Measurements from ENCODE around the gene LRRC4C. TPM values are rescaled to one million over a fixed set of nuclear protein-coding genes. Genes with fewer than 3 reads are reported as not detected.

The LRRC4C gene
- polyA plus RNA-seq, 1 of the 3 experiments (the other 2 are of a cell fraction) = 0.16 TPM

DNA sequence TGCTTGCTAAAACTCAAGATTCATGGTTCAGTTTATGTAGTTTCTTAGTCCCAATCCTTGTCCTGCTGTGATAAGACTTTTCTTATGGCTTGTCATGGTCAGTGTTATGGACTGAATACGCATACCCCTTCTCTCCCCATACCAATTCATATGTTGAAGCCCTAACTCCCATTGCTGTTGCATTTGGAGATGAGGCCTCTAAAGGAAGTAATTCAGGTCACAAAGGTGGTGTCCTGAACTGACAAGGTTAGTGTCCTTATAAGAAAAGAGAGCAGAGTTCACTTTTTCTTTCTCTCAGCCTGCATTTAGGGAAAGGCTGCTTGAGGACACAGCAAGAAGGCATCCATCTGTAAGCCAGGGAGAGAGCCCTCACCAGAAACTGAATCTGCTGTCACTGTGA, 618.2 kb downstream of the LRRC4C start (continued):
- TF ChIP-seq, protein P1, sequence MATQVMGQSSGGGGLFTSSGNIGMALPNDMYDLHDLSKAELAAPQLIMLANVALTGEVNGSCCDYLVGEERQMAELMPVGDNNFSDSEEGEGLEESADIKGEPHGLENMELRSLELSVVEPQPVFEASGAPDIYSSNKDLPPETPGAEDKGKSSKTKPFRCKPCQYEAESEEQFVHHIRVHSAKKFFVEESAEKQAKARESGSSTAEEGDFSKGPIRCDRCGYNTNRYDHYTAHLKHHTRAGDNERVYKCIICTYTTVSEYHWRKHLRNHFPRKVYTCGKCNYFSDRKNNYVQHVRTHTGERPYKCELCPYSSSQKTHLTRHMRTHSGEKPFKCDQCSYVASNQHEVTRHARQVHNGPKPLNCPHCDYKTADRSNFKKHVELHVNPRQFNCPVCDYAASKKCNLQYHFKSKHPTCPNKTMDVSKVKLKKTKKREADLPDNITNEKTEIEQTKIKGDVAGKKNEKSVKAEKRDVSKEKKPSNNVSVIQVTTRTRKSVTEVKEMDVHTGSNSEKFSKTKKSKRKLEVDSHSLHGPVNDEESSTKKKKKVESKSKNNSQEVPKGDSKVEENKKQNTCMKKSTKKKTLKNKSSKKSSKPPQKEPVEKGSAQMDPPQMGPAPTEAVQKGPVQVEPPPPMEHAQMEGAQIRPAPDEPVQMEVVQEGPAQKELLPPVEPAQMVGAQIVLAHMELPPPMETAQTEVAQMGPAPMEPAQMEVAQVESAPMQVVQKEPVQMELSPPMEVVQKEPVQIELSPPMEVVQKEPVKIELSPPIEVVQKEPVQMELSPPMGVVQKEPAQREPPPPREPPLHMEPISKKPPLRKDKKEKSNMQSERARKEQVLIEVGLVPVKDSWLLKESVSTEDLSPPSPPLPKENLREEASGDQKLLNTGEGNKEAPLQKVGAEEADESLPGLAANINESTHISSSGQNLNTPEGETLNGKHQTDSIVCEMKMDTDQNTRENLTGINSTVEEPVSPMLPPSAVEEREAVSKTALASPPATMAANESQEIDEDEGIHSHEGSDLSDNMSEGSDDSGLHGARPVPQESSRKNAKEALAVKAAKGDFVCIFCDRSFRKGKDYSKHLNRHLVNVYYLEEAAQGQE (IDR thresholded peaks at IDR 0.05; ENCODE audit: low read depth, low read length) = no peak
- TF ChIP-seq SMC3 (IDR thresholded peaks at IDR 0.05; ENCODE audit: low read depth, low read length) (no peak), RFX5 (IDR thresholded peaks at IDR 0.05; ENCODE audit: low read length) (no peak), MEF2A (IDR thresholded peaks at IDR 0.05; ENCODE audit: borderline replicate concordance, low read depth) (no peak)

DNA sequence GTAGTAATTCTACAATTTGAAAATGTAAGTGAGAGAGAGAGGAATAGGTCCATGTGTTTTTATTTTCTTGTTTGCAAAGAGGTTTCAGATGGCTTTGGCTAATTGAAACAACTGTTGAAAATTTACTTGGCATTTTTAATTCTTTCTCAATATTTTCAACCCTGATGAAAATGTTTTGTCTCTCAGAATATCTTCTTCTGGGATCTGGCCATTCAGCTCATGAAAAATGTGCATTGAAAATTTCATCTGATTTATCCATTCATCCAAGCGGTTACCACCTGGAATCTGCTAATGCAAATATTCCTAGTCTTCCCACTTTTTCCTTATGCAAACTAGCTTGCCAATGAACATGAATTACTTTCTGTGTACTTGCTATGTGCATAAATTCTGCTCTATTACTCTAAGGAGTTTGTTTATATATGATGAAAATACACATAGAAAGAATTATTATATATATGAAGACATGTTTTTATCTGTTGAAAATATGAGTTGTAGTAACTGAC, 621.2 kb downstream of the LRRC4C start:
- 4% methylated on average over 1 of the region's 1 CpG for WGBS (ENCODE audit: low lambda C conversion rate)
- Histone ChIP-seq H3K9me3 (no peaks in the 10 kb centered on the region), H3K4me1 (ENCODE audit: control insufficient read depth in 1 of 2, insufficient read depth in 2 of 2, low read depth in 1 of 2, low read length in 1 of 2) (no peaks in the 10 kb centered on the region), H3K9me2 (no peaks in the 10 kb centered on the region), H3K36me3 (replicated peaks in 1 of 2; ENCODE audit: control insufficient read depth in 1 of 2, insufficient read depth in 2 of 2, low read length in 1 of 2) (no peaks in the 10 kb centered on the region), H3F3A (replicated peaks; ENCODE audit: insufficient read depth) (no peaks in the 10 kb centered on the region), H3K9ac (no peak overlapping the region), H3K4me3 (ENCODE audit: low read depth in 2 of 2, low read length in 1 of 2) (no peak overlapping the region), H3K79me2 (ENCODE audit: insufficient read depth) (no peaks in the 10 kb centered on the region), H3K4me2 (no peak overlapping the region), H2AFZ (ENCODE audit: low read depth) (no peak overlapping the region), H4K20me1 (ENCODE audit: insufficient read depth) (no peaks in the 10 kb centered on the region), H3K27me3 (ENCODE audit: insufficient read depth) (no peaks in the 10 kb centered on the region), H3K27ac (ENCODE audit: low read depth in 2 of 2, low read length in 1 of 2) (no peak overlapping the region)
- CTCF ChIA-PET = no interaction called here
- DNase-seq = no peak
- POLR2A ChIA-PET = no interaction called here
- TF ChIP-seq GABPA (IDR thresholded peaks at IDR 0.05; ENCODE audit: low read depth) (no peak), POLR2AphosphoS5 (IDR thresholded peaks at IDR 0.05; ENCODE audit: low read depth, low read length) (no peak), EZH2phosphoT487 (IDR thresholded peaks at IDR 0.05; ENCODE audit: borderline replicate concordance, low read depth) (no peak), NRF1 (IDR thresholded peaks at IDR 0.05; ENCODE audit: low read depth, low read length) (no peak), FOXM1 (IDR thresholded peaks at IDR 0.05; ENCODE audit: low read depth) (no peak), CHD2 (IDR thresholded peaks at IDR 0.05; ENCODE audit: low read length, partially characterized antibody) (no peak), RXRA (IDR thresholded peaks at IDR 0.05; ENCODE audit: borderline replicate concordance, low read depth) (no peak), MXI1 (IDR thresholded peaks at IDR 0.05; ENCODE audit: low read depth, low read length) (no peak), FOSL2 (IDR thresholded peaks at IDR 0.05; ENCODE audit: borderline replicate concordance, low read depth) (no peak), TCF12 (IDR thresholded peaks at IDR 0.05) (no peak), GATA2 (CRISPR knock-in tag; IDR thresholded peaks at IDR 0.05) (no peak), YY1 (IDR thresholded peaks at IDR 0.05; ENCODE audit: low read depth) (no peak), RCOR1 (IDR thresholded peaks at IDR 0.05; ENCODE audit: low read length) (no peak)
- TF ChIP-seq, protein P1 (IDR thresholded peaks at IDR 0.05; ENCODE audit: low read depth, low read length) = no peak
- TF ChIP-seq, protein P2, sequence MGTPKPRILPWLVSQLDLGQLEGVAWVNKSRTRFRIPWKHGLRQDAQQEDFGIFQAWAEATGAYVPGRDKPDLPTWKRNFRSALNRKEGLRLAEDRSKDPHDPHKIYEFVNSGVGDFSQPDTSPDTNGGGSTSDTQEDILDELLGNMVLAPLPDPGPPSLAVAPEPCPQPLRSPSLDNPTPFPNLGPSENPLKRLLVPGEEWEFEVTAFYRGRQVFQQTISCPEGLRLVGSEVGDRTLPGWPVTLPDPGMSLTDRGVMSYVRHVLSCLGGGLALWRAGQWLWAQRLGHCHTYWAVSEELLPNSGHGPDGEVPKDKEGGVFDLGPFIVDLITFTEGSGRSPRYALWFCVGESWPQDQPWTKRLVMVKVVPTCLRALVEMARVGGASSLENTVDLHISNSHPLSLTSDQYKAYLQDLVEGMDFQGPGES (IDR thresholded peaks at IDR 0.05; ENCODE audit: low read depth, low read length) = no peak
- TF ChIP-seq, protein P3, sequence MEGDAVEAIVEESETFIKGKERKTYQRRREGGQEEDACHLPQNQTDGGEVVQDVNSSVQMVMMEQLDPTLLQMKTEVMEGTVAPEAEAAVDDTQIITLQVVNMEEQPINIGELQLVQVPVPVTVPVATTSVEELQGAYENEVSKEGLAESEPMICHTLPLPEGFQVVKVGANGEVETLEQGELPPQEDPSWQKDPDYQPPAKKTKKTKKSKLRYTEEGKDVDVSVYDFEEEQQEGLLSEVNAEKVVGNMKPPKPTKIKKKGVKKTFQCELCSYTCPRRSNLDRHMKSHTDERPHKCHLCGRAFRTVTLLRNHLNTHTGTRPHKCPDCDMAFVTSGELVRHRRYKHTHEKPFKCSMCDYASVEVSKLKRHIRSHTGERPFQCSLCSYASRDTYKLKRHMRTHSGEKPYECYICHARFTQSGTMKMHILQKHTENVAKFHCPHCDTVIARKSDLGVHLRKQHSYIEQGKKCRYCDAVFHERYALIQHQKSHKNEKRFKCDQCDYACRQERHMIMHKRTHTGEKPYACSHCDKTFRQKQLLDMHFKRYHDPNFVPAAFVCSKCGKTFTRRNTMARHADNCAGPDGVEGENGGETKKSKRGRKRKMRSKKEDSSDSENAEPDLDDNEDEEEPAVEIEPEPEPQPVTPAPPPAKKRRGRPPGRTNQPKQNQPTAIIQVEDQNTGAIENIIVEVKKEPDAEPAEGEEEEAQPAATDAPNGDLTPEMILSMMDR (IDR thresholded peaks at IDR 0.05) = no peak
- TF ChIP-seq, protein P4, sequence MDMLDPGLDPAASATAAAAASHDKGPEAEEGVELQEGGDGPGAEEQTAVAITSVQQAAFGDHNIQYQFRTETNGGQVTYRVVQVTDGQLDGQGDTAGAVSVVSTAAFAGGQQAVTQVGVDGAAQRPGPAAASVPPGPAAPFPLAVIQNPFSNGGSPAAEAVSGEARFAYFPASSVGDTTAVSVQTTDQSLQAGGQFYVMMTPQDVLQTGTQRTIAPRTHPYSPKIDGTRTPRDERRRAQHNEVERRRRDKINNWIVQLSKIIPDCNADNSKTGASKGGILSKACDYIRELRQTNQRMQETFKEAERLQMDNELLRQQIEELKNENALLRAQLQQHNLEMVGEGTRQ (IDR thresholded peaks at IDR 0.05; ENCODE audit: borderline replicate concordance, low read depth, low read length) = no peak

All from SK-N-SH (cell line).